ENCODE measurements around the gene PLD6. TPM values are rescaled to one million over a fixed set of nuclear protein-coding genes. Genes with fewer than 3 reads are reported as not detected.

The PLD6 gene
- total RNA-seq, 1 donor: 5.1 TPM

DNA sequence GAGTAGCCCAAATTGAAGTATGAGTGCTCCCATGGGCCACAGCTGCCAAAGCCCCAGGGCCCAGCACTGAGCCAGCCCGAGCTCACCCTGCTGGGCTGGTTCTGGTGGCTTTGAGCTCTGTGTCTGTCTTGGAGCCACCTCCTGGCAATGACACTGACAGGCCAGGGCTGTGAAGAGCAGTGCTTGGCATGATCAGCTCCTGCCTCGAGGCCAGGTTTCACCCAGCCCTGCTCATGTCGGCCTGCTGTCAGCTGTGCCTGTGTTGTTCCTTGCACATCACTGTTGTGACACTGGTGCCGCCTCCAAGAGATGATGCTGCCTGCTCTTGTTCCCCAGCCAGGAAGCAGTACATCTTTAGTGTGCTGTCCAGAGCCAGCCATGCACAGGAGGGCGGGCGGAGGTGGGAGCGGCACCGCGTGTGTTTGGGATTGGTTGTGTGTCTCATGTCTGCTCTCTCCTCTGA, 26.0 kb downstream of the PLD6 start:
- no peak for DNase-seq (ENCODE audit: low read depth in 2 of 3, low spot score in 2 of 3)

GRCh38 chr17:17179371-17179827, 26.7 kb downstream of the PLD6 start:
- DNase-seq (ENCODE audit: low read depth in 2 of 3, low spot score in 2 of 3): no peak

DNA sequence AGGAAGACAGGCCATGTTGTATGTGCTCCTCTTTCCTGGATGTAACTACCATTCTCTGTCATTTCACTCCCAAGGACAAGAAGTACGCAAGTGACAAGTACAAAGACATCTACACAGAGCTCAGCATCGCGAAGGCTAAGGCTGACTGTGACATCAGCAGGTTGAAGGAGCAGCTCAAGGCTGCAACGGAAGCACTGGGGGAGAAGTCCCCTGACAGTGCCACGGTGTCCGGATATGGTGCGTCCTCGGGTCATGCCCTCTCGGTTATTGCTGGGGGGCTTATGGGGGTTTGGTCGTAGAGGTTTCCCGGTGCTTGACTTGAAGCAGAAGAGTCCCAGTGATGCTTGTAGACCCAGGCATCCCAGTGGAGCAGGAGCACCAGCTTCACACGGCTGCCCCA, 29.0 kb downstream of the PLD6 start:
- DNase-seq (ENCODE audit: low read depth in 2 of 3, low spot score in 2 of 3): no peak

- DNase-seq (ENCODE audit: low read depth in 2 of 3, low spot score in 2 of 3): no peak
These were observed 29.8 kb downstream of the PLD6 start for GRCh38 chr17:17176341-17176740.

DNA sequence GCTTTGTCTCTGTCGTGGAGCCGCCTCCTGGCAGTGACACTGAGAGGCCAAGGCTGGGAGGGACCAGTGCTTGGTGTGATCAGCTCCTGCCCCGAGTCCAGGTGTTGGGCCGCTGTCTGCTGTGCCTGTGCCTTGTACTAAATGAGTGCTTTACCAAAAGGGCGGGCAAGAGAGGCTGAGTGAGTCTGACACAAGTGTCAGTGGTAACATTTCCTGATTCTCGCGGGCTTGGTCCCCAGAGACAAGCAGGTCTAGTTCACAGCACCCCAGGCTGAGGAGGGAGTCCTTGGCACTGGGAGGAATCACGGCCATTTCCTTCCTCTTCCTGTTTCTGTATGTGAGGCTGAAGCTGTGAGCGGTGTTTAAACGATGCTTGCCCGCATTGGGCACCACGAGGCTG, 30.2 kb downstream of the PLD6 start:
- no peak for DNase-seq (ENCODE audit: low read depth in 2 of 3, low spot score in 2 of 3)

GRCh38 chr17:17175340-17175739, 30.8 kb downstream of the PLD6 start:
- no peak for DNase-seq (ENCODE audit: low read depth in 2 of 3, low spot score in 2 of 3)

- no peak for DNase-seq (ENCODE audit: low read depth in 2 of 3, low spot score in 2 of 3)
These were observed 32.2 kb downstream of the PLD6 start for GRCh38 chr17:17173921-17174320.

DNA sequence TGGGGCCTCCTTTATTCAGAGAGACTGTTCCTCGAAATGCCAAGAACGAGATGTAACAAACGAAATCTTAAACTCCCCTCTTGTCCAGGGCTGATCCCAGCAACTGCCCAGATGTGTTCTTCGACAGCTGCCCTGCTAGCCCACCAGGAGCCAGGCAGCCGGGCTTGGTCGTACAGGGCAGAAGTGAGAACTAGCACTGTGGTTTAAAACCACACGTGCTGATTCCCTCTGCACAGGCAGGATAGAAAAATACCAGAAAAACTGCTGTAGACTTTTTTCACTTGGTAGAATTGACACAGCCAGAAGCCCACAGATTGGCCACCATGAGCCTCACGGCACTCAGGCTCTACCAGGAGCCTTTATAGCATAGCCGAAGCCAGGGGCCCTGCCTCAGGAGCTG, 33.1 kb downstream of the PLD6 start:
- DNase-seq (ENCODE audit: low read depth in 2 of 3, low spot score in 2 of 3): no peak

- DNase-seq (ENCODE audit: low read depth in 2 of 3, low spot score in 2 of 3): no peak
These were observed 33.9 kb downstream of the PLD6 start for GRCh38 chr17:17172001-17172939.

DNA sequence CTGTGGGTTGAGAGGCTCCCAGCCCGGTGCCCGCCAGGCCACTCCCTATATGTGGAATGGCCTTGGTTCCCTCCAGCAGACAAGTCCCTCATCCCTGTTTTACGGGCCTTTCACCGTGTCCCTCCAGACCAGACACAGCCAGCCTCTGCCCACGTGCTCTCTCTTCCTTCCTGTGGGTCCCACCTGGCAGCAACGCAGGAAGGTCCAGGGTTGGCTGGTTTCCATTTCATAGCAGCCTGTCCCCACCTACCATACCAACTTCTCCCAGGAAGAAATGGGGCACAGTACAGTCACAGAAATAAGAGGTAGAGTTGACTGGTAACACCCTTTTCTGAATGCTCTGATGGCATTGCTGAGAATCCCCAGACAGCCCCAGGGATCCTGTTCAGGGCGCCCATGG, 34.9 kb downstream of the PLD6 start:
- DNase-seq (ENCODE audit: low read depth in 2 of 3, low spot score in 2 of 3): no peak

DNA sequence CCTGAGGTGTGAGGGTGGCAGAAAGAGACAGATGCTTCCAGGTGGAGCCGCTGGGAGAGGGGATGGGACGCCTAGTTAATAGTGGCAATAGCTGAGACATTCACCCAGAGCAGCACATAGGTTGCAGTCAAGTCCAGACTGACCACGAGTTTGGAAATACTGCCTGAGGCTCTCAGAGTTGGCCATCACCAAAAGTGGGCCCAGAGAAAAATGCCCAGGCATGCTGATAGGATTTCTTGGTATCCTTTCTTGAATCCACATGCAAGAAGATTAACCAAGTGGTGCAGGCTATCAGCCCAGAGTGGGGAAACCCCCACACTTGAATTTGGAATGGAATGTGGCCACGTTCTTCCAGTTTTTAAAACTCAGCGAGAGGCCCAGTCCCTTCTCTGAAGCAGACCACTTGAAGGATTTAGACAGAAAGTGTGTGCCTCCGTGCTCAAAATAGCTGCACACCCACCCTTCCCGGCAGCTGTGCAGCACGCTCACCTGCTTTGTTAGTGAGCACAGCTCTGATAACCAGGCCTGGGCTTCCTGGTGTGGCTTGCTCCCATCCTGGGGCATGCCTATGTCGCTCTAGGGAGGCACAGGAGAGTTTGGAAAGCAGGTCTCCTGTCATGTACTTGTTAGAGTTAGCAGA, 35.7 kb downstream of the PLD6 start:
- no peak for DNase-seq (ENCODE audit: low read depth in 2 of 3, low spot score in 2 of 3)

- no peak for DNase-seq (ENCODE audit: low read depth in 2 of 3, low spot score in 2 of 3)
These were observed 36.7 kb downstream of the PLD6 start for GRCh38 chr17:17169396-17169795.

DNA sequence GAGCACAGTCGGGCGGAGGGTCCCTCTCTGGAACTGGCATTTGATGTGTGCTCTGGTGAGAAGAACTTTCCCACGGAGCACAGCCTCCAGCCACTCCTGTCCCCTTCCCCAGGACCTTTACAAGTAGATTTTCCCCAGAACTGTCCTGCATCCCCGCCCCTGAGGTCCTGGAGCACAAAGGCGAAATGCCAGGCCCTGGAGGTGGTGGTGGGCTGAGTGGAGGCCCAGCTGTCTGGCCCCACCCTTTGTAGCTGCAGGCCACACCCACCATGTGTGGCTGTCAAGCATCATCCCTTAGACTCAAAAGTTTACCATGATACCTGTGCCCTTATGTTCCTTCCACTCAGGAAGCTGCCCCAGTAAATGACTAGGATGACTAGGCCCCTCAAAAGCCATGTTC, 37.7 kb downstream of the PLD6 start:
- DNase-seq (ENCODE audit: low read depth in 2 of 3, low spot score in 2 of 3): no peak

DNA sequence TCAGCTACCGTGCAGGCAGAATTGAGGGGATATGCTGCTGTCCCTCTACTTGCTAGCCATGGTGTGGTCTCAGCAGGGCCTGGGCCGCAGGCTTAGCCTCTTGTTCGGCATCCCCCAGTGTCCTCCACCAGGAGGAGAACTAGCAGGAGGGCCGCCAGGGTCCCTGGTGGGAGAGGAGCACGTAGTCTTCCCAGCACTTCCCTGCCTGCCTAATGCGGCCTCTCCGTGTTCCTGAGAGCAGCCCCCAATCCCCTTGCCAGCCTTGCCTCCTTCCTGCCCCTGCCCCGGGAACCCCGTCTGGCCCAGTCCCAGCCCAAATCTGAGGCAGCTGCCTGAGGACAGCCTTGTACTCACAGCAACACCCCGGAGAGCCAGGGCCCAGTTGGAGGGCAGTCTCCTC, 38.1 kb downstream of the PLD6 start:
- DNase-seq (ENCODE audit: low read depth in 2 of 3, low spot score in 2 of 3): no peak

DNA sequence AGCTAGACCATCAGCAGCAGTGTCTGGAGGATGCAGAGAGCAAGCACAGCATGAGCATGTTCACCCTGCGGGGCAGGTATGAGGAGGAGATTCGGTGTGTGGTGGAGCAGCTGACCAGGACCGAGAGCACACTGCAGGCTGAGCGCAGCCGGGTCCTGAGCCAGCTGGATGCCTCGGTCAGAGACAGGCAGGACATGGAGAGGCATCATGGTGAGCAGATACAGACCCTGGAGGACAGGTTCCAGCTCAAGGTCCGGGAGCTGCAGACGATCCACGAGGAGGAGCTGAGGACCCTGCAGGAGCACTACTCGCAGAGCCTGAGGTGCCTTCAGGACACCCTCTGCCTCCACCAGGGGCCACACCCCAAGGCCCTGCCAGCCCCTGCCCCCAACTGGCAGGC, 38.8 kb downstream of the PLD6 start:
- DNase-seq (ENCODE audit: low read depth in 2 of 3, low spot score in 2 of 3): no peak

DNA sequence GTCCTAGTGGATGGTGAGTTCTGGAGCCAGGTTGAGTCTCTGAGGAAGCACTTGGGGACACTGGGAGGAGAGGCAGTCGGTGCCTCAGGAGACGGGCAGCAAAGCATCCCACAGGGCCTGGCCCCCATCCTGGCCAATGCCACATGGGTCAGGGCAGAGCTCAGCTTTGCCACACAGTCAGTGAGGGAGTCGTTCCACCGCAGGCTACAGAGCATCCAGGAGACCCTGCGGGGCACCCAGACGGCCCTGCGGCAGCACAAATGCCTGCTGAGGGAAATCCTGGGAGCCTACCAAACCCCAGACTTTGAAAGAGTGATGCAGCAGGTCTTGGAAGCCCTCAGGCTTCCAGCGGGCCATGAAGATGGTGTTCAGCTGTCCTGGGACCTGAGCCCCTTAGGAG, 39.7 kb downstream of the PLD6 start:
- no peak for DNase-seq (ENCODE audit: low read depth in 2 of 3, low spot score in 2 of 3)

GRCh38 chr17:17165666-17166308, 40.3 kb downstream of the PLD6 start:
- DNase-seq (ENCODE audit: low read depth in 2 of 3, low spot score in 2 of 3): no peak

DNA sequence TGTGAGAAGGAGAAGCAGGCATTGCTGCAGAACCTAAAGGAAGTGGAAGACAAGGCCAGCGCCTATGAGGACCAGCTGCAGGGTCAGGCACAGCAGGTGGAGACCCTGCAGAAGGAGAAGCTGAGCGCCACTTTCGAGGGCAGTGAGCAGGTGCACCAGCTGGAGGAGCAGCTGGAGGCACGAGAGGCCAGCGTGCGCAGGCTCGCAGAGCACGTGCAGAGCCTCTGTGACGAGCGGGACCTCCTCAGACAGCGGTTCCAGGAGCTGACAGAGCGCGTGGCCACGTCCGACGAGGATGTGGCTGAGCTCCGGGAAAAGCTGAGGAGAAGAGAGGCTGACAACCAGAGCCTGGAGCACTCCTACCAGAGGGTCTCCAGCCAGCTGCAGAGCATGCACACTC, 41.5 kb downstream of the PLD6 start:
- no peak for DNase-seq (ENCODE audit: low read depth in 2 of 3, low spot score in 2 of 3)

- DNase-seq (ENCODE audit: low read depth in 2 of 3, low spot score in 2 of 3): no peak
These were observed 42.0 kb downstream of the PLD6 start for GRCh38 chr17:17164156-17164555.

DNA sequence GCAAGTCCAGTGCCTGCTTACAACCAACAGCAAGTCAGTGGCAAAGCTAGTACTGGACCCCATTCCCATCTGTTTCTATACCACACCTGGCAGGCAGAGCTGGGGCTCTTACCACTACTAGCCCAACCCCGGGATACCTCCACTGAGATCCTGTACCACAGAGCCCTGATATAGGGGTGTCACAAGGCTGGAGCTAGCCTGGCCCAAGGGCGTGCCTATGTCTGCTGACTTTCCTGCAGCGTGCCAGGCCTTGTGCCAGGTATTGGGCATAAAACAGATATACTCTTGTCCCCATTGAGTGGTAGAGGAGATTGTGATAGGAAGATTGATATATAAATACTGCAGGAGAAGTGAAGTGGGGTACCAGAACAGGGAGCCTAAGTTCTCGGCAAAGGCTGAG, 44.4 kb downstream of the PLD6 start:
- DNase-seq (ENCODE audit: low read depth in 2 of 3, low spot score in 2 of 3): no peak

DNA sequence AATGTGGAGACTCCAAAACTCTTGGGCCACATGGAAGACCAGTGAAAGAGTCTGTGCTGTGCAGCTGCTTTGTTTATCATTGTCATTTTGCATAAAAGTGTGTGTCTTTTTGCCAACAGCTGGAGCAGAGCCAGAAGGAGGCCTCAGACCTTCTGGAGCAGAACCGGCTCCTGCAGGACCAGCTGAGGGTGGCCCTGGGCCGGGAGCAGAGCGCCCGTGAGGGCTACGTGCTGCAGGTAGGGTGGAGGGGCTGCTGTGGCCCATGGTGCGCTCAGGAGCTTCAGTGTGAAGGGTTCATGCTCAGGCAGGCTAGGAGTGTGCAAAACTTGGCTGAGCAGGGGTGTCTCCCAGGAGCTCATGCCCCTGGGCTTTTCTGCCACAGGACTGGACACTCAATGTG, 45.0 kb downstream of the PLD6 start:
- DNase-seq (ENCODE audit: low read depth in 2 of 3, low spot score in 2 of 3): no peak

GRCh38 chr17:17159571-17159970, 46.6 kb downstream of the PLD6 start:
- no peak for DNase-seq (ENCODE audit: low read depth in 2 of 3, low spot score in 2 of 3)

Measured in hematopoietic multipotent progenitor cell (in vitro differentiated cells).